Measurements from ENCODE around the gene B9D2. TPM values are rescaled to one million over a fixed set of nuclear protein-coding genes. Genes with fewer than 3 reads are reported as not detected.
"Not testable (repeated sequence)": the region's sequence is repeated elsewhere in the genome, so short reads cannot be mapped to it uniquely, and the experiment has no call there.

B9D2 gene
- total RNA-seq, 1 donor from 2014 or later: 2.5 TPM

- Histone ChIP-seq H3K36me3 (peaks cover 28% of the 10 kb centered on the region), H3K4me1 (no peaks in the 10 kb centered on the region), H3K27me3 (ENCODE audit: low read depth) (no peaks in the 10 kb centered on the region), H3K27ac (replicated peaks) (no peak overlapping the region), H3K9me3 (replicated peaks) (no peaks in the 10 kb centered on the region), H3K4me3 (no peak overlapping the region)
- no peak for DNase-seq
- intact Hi-C loops (cut with micrococcal nuclease): no loop called here
- no peak for TF ChIP-seq CTCF (IDR thresholded peaks at IDR 0.05; ENCODE audit: borderline replicate concordance)
Measured at GRCh38 chr19:41384351-41384750, 20.4 kb upstream of the B9D2 start.

GRCh38 chr19:41381536-41381935, 17.6 kb upstream of the B9D2 start:
- DNase-seq; H3K9me3 ChIP-seq (replicated peaks); H3K27ac ChIP-seq (replicated peaks); intact Hi-C loops (cut with micrococcal nuclease); H3K4me3 ChIP-seq; H3K4me1 ChIP-seq; H3K27me3 ChIP-seq (ENCODE audit: low read depth): not testable (repeated sequence)
- H3K36me3 ChIP-seq: peaks cover 13% of the 10 kb centered on the region

GRCh38 chr19:41377977-41378709, 14.2 kb upstream of the B9D2 start:
- DNase-seq: no peak

GRCh38 chr19:41376998-41377365, 13.0 kb upstream of the B9D2 start:
- peak overlapping the region; percentile 80 for H3K4me3 ChIP-seq
- peak overlapping the region; percentile 83 for H3K27ac ChIP-seq (replicated peaks)
- no peak for TF ChIP-seq CTCF (IDR thresholded peaks at IDR 0.05; ENCODE audit: borderline replicate concordance)
- no peaks in the 10 kb centered on the region for H3K27me3 ChIP-seq (ENCODE audit: low read depth)
- H3K36me3 ChIP-seq: no peaks in the 10 kb centered on the region
- H3K4me1 ChIP-seq: peaks cover 34% of the 10 kb centered on the region
- no peak for DNase-seq
- H3K9me3 ChIP-seq (replicated peaks): no peaks in the 10 kb centered on the region
- intact Hi-C loops (cut with micrococcal nuclease): no loop called here

More at GRCh38 chr19:41377977-41378709, 14.2 kb upstream of the B9D2 start:
- TF ChIP-seq CTCF (IDR thresholded peaks at IDR 0.05; ENCODE audit: borderline replicate concordance): no peak
- Histone ChIP-seq H3K4me1 (peaks cover 34% of the 10 kb centered on the region), H3K27ac (replicated peaks) (no peak overlapping the region), H3K27me3 (ENCODE audit: low read depth) (no peaks in the 10 kb centered on the region), H3K9me3 (replicated peaks) (no peaks in the 10 kb centered on the region), H3K36me3 (peaks cover 3% of the 10 kb centered on the region), H3K4me3 (no peak overlapping the region)
- intact Hi-C loops (cut with micrococcal nuclease): no loop called here

- TF ChIP-seq CTCF (IDR thresholded peaks at IDR 0.05; ENCODE audit: borderline replicate concordance): no peak
- Histone ChIP-seq H3K27me3 (ENCODE audit: low read depth) (no peaks in the 10 kb centered on the region), H3K4me1 (peaks cover 34% of the 10 kb centered on the region), H3K9me3 (replicated peaks) (no peaks in the 10 kb centered on the region), H3K4me3 (peak within 1 kb of the TSS; percentile 80), H3K36me3 (no peaks in the 10 kb centered on the region), H3K27ac (replicated peaks) (peak within 1 kb of the TSS; percentile 83)
- peak; percentile 33 for DNase-seq
- intact Hi-C loops (cut with micrococcal nuclease): no loop called here
Measured at GRCh38 chr19:41376241-41376997, 12.5 kb upstream of the B9D2 start, which contains the start of gene TMEM91. TMEM91 (plus strand) TSS chr19:41376533; CDS start chr19:41378310, 1,777 bp downstream.

GRCh38 chr19:41373993-41374392, 10.0 kb upstream of the B9D2 start:
- intact Hi-C loops (cut with micrococcal nuclease): no loop called here
- H3K4me3 ChIP-seq: no peak overlapping the region
- TF ChIP-seq CTCF (IDR thresholded peaks at IDR 0.05; ENCODE audit: borderline replicate concordance): no peak
- H3K9me3 ChIP-seq (replicated peaks): no peaks in the 10 kb centered on the region
- H3K4me1 ChIP-seq: peaks cover 34% of the 10 kb centered on the region
- peak; percentile 90 for DNase-seq
- H3K27me3 ChIP-seq (ENCODE audit: low read depth): no peaks in the 10 kb centered on the region
- H3K27ac ChIP-seq (replicated peaks): peak overlapping the region; percentile 53
- no peaks in the 10 kb centered on the region for H3K36me3 ChIP-seq

Measured in left ventricle myocardium inferior (tissue), 1 donor.